ENCODE measurements around the gene RIC3.

The RIC3 gene

GRCh38 chr11:8105666-8106065 is 63.2 kb downstream of the RIC3 start:
- no peak for DNase-seq (ENCODE audit: extremely low read depth in 1 of 2, low read depth in 1 of 2)

GRCh38 chr11:8105133-8105532 is 63.7 kb downstream of the RIC3 start:
- no peak for DNase-seq (ENCODE audit: extremely low read depth in 1 of 2, low read depth in 1 of 2)

GRCh38 chr11:8103909-8104308 is 64.9 kb downstream of the RIC3 start:
- no peak for DNase-seq (ENCODE audit: extremely low read depth in 1 of 2, low read depth in 1 of 2)

- DNase-seq (ENCODE audit: extremely low read depth in 1 of 2, low read depth in 1 of 2): no peak
Observed at GRCh38 chr11:8102965-8103364, 65.9 kb downstream of the RIC3 start.

- DNase-seq (ENCODE audit: extremely low read depth in 1 of 2, low read depth in 1 of 2): no peak
Observed at GRCh38 chr11:8102296-8102915, 66.4 kb downstream of the RIC3 start.

GRCh38 chr11:8101421-8101820 is 67.4 kb downstream of the RIC3 start:
- no peak for DNase-seq (ENCODE audit: extremely low read depth in 1 of 2, low read depth in 1 of 2)

- DNase-seq (ENCODE audit: extremely low read depth in 1 of 2, low read depth in 1 of 2): no peak
Observed at GRCh38 chr11:8100605-8101004, 68.2 kb downstream of the RIC3 start.

GRCh38 chr11:8100158-8100557 is 68.7 kb downstream of the RIC3 start:
- no peak for DNase-seq (ENCODE audit: extremely low read depth in 1 of 2, low read depth in 1 of 2)

- peak; percentile 33 to 42 for DNase-seq (ENCODE audit: extremely low read depth in 1 of 2, low read depth in 1 of 2)
Observed at GRCh38 chr11:8099291-8099899, 69.4 kb downstream of the RIC3 start.

GRCh38 chr11:8098879-8099278 is 69.9 kb downstream of the RIC3 start:
- DNase-seq (ENCODE audit: extremely low read depth in 1 of 2, low read depth in 1 of 2): no peak

GRCh38 chr11:8098361-8098760 is 70.5 kb downstream of the RIC3 start:
- DNase-seq (ENCODE audit: extremely low read depth in 1 of 2, low read depth in 1 of 2): no peak

GRCh38 chr11:8097926-8098325 is 70.9 kb downstream of the RIC3 start:
- no peak for DNase-seq (ENCODE audit: extremely low read depth in 1 of 2, low read depth in 1 of 2)

GRCh38 chr11:8097468-8097867 is 71.4 kb downstream of the RIC3 start:
- DNase-seq (ENCODE audit: extremely low read depth in 1 of 2, low read depth in 1 of 2): no peak

- no peak for DNase-seq (ENCODE audit: extremely low read depth in 1 of 2, low read depth in 1 of 2)
Observed at GRCh38 chr11:8097062-8097461, 71.8 kb downstream of the RIC3 start.

GRCh38 chr11:8096575-8096974 is 72.2 kb downstream of the RIC3 start:
- DNase-seq (ENCODE audit: extremely low read depth in 1 of 2, low read depth in 1 of 2): no peak

- no peak for DNase-seq (ENCODE audit: extremely low read depth in 1 of 2, low read depth in 1 of 2)
Observed at GRCh38 chr11:8095806-8096522, 72.9 kb downstream of the RIC3 start.

GRCh38 chr11:8095371-8095770 is 73.5 kb downstream of the RIC3 start:
- no peak for DNase-seq (ENCODE audit: extremely low read depth in 1 of 2, low read depth in 1 of 2)

- no peak for DNase-seq (ENCODE audit: extremely low read depth in 1 of 2, low read depth in 1 of 2)
Observed at GRCh38 chr11:8094656-8095055, 74.2 kb downstream of the RIC3 start.

- DNase-seq (ENCODE audit: extremely low read depth in 1 of 2, low read depth in 1 of 2): no peak
Observed at GRCh38 chr11:8093931-8094575, 74.8 kb downstream of the RIC3 start.

GRCh38 chr11:8092587-8093424 is 76.0 kb downstream of the RIC3 start:
- DNase-seq (ENCODE audit: extremely low read depth in 1 of 2, low read depth in 1 of 2): peak; percentile 16 to 42

- no peak for DNase-seq (ENCODE audit: extremely low read depth in 1 of 2, low read depth in 1 of 2)
Observed at GRCh38 chr11:8091721-8092120, 77.1 kb downstream of the RIC3 start.

All from stimulated activated CD8-positive, alpha-beta memory T cell treated with anti-CD3 and anti-CD28 coated beads, Interleukin-7, amount 100 ng/mL, for 48 hours (primary cell).